SK-N-MC (cell line): Measurements from ENCODE around the gene FAXC.

ENCODE experiments used
- EZH2 ChIP-seq: fragments of 200-600 bp; sonication (generic); IDR thresholded peaks from one replicate; pipeline ENCODE4 v1.6.1; 2017; ENCODE audit warnings: antibody characterized with exemption
- FOXP2 ChIP-seq: optimal IDR thresholded peaks from 2 replicates; pipeline ENCODE3; 2011; ENCODE audit warnings: mild to moderate bottlenecking, moderate library complexity; ENCODE audit not compliant: insufficient read depth; ENCODE audit errors: extremely low read length, control extremely low read depth
- POLR2AphosphoS5 ChIP-seq: IDR thresholded peaks from 2 replicates; pipeline ENCODE4 v1.6.1; 2012; ENCODE audit warnings: mild to moderate bottlenecking, low read depth, low read length, borderline replicate concordance

DNA sequence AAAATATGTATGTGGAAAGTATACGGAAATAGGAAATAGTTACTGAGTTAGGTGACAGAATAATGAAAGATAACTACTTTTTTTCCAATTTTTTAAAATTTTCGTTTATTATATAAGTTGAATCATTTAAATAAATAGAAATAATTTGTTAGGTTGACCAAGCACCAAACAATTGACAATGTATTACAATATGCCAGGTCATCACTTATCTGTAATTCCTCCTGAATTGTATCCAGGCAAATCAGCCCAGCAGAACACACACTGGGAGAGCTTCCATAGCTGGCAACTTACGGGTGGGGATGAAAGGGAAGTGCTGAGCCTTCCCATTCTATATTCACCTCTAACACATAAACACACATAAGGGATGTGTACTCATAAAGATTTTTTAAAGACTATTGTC is 40.7 kb downstream of the FAXC start:
- TF ChIP-seq POLR2AphosphoS5 = no peak
- TF ChIP-seq EZH2 = no peak
- no peak for TF ChIP-seq FOXP2
